Lower leg skin (tissue), 4 donors: ENCODE data around the gene RPS6KB2. TPM values are rescaled to one million over a fixed set of nuclear protein-coding genes. Genes with fewer than 3 reads are reported as not detected.

ENCODE experiments used
- DNase-seq, 2 donors: peaks; one replicate each; pipeline ENCODE4 v3.0.0-alpha.2; 2019; ENCODE audit warnings: low spot score in 2 of 2
- H3K4me3 ChIP-seq: fragments of 200-600 bp; sonication (generic); 2 replicates; pipeline ENCODE4 v1.5.1; 2017; ENCODE audit warnings: mild to moderate bottlenecking, low read depth; ENCODE audit not compliant: poor library complexity, severe bottlenecking
- POLR2A ChIP-seq, 2 donors: fragments of 450-650 bp; IDR thresholded peaks; one replicate each; pipeline ENCODE4 v1.6.1; 2016 to 2017; ENCODE audit warnings: antibody characterized with exemption in 2 of 2, mild to moderate bottlenecking in 1 of 2, moderate library complexity in 1 of 2
- WGBS, 2 donors: methylation state at CpG; one replicate each; pipeline ENCODE4 v1.1.5; 2018; 5-methylcytosine and 5-hydroxymethylcytosine counted together
- intact Hi-C: fragments of 100-400 bp; cut with DNase I; formaldehyde crosslinking; loops from one replicate; pipeline ENCODE4 v1.15.0; 2023; ENCODE audit warnings: low total_unique reads
- total RNA-seq, 4 donors: library from RNA; depleted of rRNA; stranded (reverse); fragments of >200 nt; gene quantifications; one replicate each; pipeline ENCODE4 v1.1.0, GENCODE V29; 2016
- TF ChIP-seq, protein P1 (sequence below), 3 donors: fragments of 450-650 bp; IDR thresholded peaks; one replicate each; pipeline ENCODE4 v1.5.1; 2016; ENCODE audit warnings: antibody characterized with exemption in 3 of 3, mild to moderate bottlenecking in 3 of 3, moderate library complexity in 2 of 3

RPS6KB2 gene
- total RNA-seq, 4 donors from 2014 or later = 154 to 264 (median 203) TPM

- DNase-seq = no peak
- intact Hi-C loops = no loop called here
- no peak overlapping the region for H3K4me3 ChIP-seq
- 57 to 72% methylated on average over 9 to 12 of the region's 13 CpGs for WGBS, 2 donors
- TF ChIP-seq, protein P1, sequence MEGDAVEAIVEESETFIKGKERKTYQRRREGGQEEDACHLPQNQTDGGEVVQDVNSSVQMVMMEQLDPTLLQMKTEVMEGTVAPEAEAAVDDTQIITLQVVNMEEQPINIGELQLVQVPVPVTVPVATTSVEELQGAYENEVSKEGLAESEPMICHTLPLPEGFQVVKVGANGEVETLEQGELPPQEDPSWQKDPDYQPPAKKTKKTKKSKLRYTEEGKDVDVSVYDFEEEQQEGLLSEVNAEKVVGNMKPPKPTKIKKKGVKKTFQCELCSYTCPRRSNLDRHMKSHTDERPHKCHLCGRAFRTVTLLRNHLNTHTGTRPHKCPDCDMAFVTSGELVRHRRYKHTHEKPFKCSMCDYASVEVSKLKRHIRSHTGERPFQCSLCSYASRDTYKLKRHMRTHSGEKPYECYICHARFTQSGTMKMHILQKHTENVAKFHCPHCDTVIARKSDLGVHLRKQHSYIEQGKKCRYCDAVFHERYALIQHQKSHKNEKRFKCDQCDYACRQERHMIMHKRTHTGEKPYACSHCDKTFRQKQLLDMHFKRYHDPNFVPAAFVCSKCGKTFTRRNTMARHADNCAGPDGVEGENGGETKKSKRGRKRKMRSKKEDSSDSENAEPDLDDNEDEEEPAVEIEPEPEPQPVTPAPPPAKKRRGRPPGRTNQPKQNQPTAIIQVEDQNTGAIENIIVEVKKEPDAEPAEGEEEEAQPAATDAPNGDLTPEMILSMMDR (IDR thresholded peaks at IDR 0.05) = no peak
- no peak for TF ChIP-seq POLR2A (IDR thresholded peaks at IDR 0.05)
These were observed 23.6 kb upstream of the RPS6KB2 start for GRCh38 chr11:67404515-67405195.

DNA sequence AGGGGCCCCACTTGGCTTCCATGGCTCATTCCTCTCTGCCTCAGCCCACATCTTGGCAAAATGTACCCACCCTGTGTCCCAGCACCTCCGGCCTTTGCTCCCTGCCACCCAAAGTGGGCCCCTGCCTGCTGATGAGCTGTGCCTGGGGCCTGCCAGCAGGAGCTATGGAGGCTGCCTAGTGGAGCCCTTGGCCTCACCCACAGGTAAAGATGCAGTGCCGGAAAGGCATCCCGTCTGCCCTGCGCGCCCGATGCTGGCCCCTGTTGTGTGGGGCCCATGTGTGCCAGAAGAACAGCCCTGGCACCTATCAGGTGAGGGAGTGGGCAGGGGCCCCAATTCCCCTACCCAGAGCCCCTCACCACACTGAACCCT is 23.1 kb upstream of the RPS6KB2 start:
- DNase-seq = no peak
- TF ChIP-seq POLR2A (IDR thresholded peaks at IDR 0.05) = no peak
- TF ChIP-seq, protein P1 (IDR thresholded peaks at IDR 0.05) = no peak
- intact Hi-C loops = no loop called here
- H3K4me3 ChIP-seq = no peak overlapping the region
- 81 to 88% methylated on average over 6 of the region's 6 CpGs for WGBS, 2 donors

- DNase-seq = no peak
- no peak overlapping the region for H3K4me3 ChIP-seq
- WGBS, 2 donors = 92% methylated on average over 7 to 9 of the region's 9 CpGs
- no peak for TF ChIP-seq POLR2A (IDR thresholded peaks at IDR 0.05)
- TF ChIP-seq, protein P1 (IDR thresholded peaks at IDR 0.05) = no peak
- intact Hi-C loops = no loop called here
These were observed 22.5 kb upstream of the RPS6KB2 start for GRCh38 chr11:67405688-67406339.

- no peak overlapping the region for H3K4me3 ChIP-seq
- no peak for DNase-seq
- 81 to 82% methylated on average over 12 to 13 of the region's 18 CpGs for WGBS, 2 donors
- no peak for TF ChIP-seq POLR2A (IDR thresholded peaks at IDR 0.05)
- TF ChIP-seq, protein P1 (IDR thresholded peaks at IDR 0.05) = no peak
- intact Hi-C loops = no loop called here
These were observed 21.8 kb upstream of the RPS6KB2 start for GRCh38 chr11:67406420-67406968.

DNA sequence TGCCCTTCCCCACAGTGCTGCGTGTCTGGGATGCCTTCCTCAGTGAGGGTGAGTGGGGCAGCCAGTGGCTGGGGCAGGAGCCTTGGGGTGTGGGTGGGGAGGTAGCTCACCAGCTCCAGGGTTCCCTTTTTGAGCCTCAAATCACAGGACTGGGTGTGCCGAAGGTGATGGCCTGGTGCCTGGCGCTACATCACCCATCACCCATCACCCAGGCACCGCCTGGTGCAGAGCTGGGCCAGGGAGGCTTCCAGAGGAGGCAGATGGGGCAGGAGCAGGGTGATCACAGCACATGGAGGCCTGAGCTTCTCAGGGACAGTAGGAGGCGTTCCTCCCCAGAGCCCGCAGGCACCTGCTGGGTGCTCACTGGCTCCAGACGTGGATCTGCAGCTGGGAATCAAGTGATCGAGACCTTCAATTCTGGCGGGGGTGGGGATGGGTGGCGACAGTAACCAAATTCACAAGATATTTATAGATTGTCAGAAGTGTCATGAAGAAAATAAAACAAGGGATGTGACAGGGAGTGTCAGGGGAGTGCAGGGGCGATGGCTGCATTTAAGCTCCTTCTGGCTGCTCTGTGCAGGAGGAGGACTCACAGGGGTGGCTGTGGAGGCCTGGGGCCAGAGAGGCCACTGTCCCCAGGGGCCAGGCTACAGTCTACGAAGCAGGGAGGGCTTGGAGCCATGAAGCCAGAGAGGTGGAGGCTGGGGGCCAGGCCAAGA is 21.2 kb upstream of the RPS6KB2 start:
- intact Hi-C loops = no loop called here
- no peak for DNase-seq
- H3K4me3 ChIP-seq = no peak overlapping the region
- WGBS, 2 donors = 33 to 39% methylated on average over 12 of the region's 12 CpGs
- TF ChIP-seq, protein P1 (IDR thresholded peaks at IDR 0.05) = no peak
- no peak for TF ChIP-seq POLR2A (IDR thresholded peaks at IDR 0.05)
